Neural progenitor cell (in vitro differentiated cells): ENCODE results near the gene PPP1R37. TPM values are rescaled to one million over a fixed set of nuclear protein-coding genes. Genes with fewer than 3 reads are reported as not detected.

Experiments used
- DNase-seq: peaks from one replicate; pipeline ENCODE4 v3.0.0-alpha.2; 2016; ENCODE audit warnings: low spot score
- H2AFZ ChIP-seq: fragments of 200-600 bp; sonication (generic); replicated peaks from 2 replicates; pipeline ENCODE4 v1.6.1; 2016; ENCODE audit warnings: antibody characterized with exemption
- H3F3A ChIP-seq: fragments of 200-600 bp; sonication (generic); 2 replicates; pipeline ENCODE4 v1.6.1; 2016; ENCODE audit warnings: antibody characterized with exemption, low read depth
- H3K27ac ChIP-seq: fragments of 200-600 bp; sonication (generic); 2 replicates; pipeline ENCODE4 v1.5.1; 2016; ENCODE audit warnings: mild to moderate bottlenecking
- H3K27me3 ChIP-seq: fragments of 200-600 bp; sonication (generic); 2 replicates; pipeline ENCODE4 v1.6.1; 2016; ENCODE audit warnings: mild to moderate bottlenecking, moderate library complexity
- H3K36me3 ChIP-seq: fragments of 200-600 bp; sonication (generic); 2 replicates; pipeline ENCODE4 v1.5.1; 2016
- H3K4me1 ChIP-seq: fragments of 200-600 bp; sonication (generic); 2 replicates; pipeline ENCODE4 v1.6.1; 2016; ENCODE audit warnings: mixed run types
- H3K4me2 ChIP-seq: fragments of 200-600 bp; sonication (generic); 2 replicates; pipeline ENCODE4 v1.6.1; 2016
- H3K4me3 ChIP-seq: fragments of 200-600 bp; sonication (generic); 2 replicates; pipeline ENCODE4 v1.5.1; 2016
- H3K79me2 ChIP-seq: fragments of 200-600 bp; sonication (generic); 2 replicates; pipeline ENCODE4 v1.6.1; 2016; ENCODE audit warnings: low read depth
- H3K9ac ChIP-seq: fragments of 200-600 bp; sonication (generic); 2 replicates; pipeline ENCODE4 v1.6.1; 2016
- H3K9me3 ChIP-seq: fragments of 200-600 bp; sonication (generic); 2 replicates; pipeline ENCODE4 v1.5.1; 2016; ENCODE audit warnings: low read depth
- H4K20me1 ChIP-seq: fragments of 200-600 bp; sonication (generic); 2 replicates; pipeline ENCODE4 v1.6.1; 2016; ENCODE audit warnings: low read depth
- H3K27ac Mint-ChIP-seq: 3 replicates; pipeline ENCODE4 v1.8.0; 2021; ENCODE audit warnings: mixed read lengths
- H3K27me3 Mint-ChIP-seq: 2 replicates; pipeline ENCODE4 v1.8.0; 2022; ENCODE audit warnings: low read depth, mild to moderate bottlenecking, inconsistent platforms, moderate library complexity, mixed read lengths; ENCODE audit not compliant: insufficient read depth
- H3K36me3 Mint-ChIP-seq: 3 replicates; pipeline ENCODE4 v1.8.0; 2021; ENCODE audit warnings: mixed read lengths
- H3K4me1 Mint-ChIP-seq: 3 replicates; pipeline ENCODE4 v1.8.0; 2021; ENCODE audit warnings: mixed read lengths
- H3K4me3 Mint-ChIP-seq: 3 replicates; pipeline ENCODE4 v1.8.0; 2021; ENCODE audit warnings: mild to moderate bottlenecking, moderate library complexity, mixed read lengths
- H3K9me3 Mint-ChIP-seq: 3 replicates; pipeline ENCODE4 v1.8.0; 2020; ENCODE audit warnings: mixed read lengths
- EZH2 ChIP-seq: fragments of 200-600 bp; sonication (generic); IDR thresholded peaks from 2 replicates; pipeline ENCODE4 v1.6.1; 2017; ENCODE audit warnings: antibody characterized with exemption, mild to moderate bottlenecking, moderate library complexity
- EZH2phosphoT487 ChIP-seq: fragments of 200-600 bp; sonication (generic); IDR thresholded peaks from 2 replicates; pipeline ENCODE4 v1.6.1; 2017; ENCODE audit warnings: antibody characterized with exemption
- total RNA-seq: library from RNA; depleted of rRNA; stranded (reverse); fragments of >200 nt; gene quantifications from 2 replicates; pipeline ENCODE4 v1.2.3, GENCODE V29; 2015; ENCODE audit warnings: low replicate concordance
- TF ChIP-seq, protein P1 (sequence below): fragments of 200-600 bp; sonication (generic); IDR thresholded peaks from 2 replicates; pipeline ENCODE4 v1.5.1; 2017; ENCODE audit warnings: antibody characterized with exemption, mild to moderate bottlenecking

Gene PPP1R37
- total RNA-seq, 1 donor from 2014 or later = 8.1 TPM

DNA sequence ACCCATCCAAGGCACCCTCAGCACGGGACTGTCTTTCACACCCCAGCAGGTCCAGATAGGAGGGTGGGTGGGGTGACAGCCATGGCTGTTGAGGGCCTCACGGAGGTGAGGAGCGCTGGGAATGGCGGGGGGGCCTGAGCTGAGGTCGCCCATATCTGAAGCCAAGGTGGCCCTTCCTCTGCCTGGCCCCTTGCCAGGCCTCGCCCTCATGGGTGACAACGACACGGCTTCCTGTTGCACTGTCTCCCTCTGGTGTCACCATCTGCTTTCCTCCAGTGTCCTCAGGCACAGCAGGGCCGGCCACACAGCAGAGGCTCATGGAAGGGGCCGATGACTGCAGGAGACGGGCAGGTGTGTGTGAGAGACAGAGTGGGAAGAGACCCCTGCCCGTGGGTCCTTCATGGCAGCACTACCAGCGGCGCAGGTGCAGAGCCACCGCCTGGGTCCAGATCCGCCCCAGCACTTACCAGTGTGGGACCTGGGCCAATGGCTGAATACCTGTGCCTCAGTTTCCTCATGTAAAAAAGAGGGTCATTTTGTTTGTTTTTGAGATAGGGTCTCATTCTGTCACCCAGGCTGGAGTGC, 75.9 kb downstream of the PPP1R37 start:
- Mint-ChIP-seq H3K27me3 (peaks cover 2% of the 10 kb centered on the region), H3K27ac (no peak overlapping the region), H3K4me3 (no peak overlapping the region), H3K4me1 (peaks cover 13% of the 10 kb centered on the region), H3K9me3 (no peaks in the 10 kb centered on the region), H3K36me3 (no peaks in the 10 kb centered on the region)
- H2AFZ ChIP-seq = no peak overlapping the region
- TF ChIP-seq EZH2 = no peak
- no peak for TF ChIP-seq EZH2phosphoT487
- TF ChIP-seq, protein P1, sequence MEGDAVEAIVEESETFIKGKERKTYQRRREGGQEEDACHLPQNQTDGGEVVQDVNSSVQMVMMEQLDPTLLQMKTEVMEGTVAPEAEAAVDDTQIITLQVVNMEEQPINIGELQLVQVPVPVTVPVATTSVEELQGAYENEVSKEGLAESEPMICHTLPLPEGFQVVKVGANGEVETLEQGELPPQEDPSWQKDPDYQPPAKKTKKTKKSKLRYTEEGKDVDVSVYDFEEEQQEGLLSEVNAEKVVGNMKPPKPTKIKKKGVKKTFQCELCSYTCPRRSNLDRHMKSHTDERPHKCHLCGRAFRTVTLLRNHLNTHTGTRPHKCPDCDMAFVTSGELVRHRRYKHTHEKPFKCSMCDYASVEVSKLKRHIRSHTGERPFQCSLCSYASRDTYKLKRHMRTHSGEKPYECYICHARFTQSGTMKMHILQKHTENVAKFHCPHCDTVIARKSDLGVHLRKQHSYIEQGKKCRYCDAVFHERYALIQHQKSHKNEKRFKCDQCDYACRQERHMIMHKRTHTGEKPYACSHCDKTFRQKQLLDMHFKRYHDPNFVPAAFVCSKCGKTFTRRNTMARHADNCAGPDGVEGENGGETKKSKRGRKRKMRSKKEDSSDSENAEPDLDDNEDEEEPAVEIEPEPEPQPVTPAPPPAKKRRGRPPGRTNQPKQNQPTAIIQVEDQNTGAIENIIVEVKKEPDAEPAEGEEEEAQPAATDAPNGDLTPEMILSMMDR = no peak
- H3K4me2 ChIP-seq = no peak overlapping the region
- no peaks in the 10 kb centered on the region for H3K9me3 ChIP-seq
- H3K79me2 ChIP-seq = no peaks in the 10 kb centered on the region
- no peaks in the 10 kb centered on the region for H3F3A ChIP-seq
- no peaks in the 10 kb centered on the region for H3K4me1 ChIP-seq
- H3K36me3 ChIP-seq = no peaks in the 10 kb centered on the region
- H3K4me3 ChIP-seq = no peak overlapping the region
- H3K27me3 ChIP-seq = no peaks in the 10 kb centered on the region
- H3K27ac ChIP-seq = no peak overlapping the region
- H4K20me1 ChIP-seq = peaks cover 32% of the 10 kb centered on the region
- DNase-seq = no peak
- H3K9ac ChIP-seq = no peak overlapping the region

DNA sequence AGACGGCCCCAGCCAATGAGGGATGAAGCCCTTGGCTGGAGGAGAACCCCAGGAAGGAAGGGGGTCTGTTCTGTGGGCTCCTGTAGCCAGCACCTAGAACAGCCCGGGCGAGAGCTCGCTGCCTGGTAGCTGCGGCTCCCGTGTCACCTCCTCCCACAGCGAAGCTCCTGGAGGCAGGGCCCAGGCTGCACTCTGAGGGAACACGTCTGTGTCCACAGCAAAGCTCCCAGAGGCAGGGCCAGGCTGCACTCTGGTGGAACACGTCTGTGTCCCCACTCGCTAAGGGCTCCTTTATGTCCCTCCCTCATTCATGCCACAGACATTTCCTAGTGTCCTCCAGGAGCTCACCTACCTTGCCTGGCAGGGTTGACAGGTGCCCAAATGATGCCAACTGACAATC, 76.6 kb downstream of the PPP1R37 start:
- no peak overlapping the region for H2AFZ ChIP-seq
- H3K4me1 ChIP-seq = no peaks in the 10 kb centered on the region
- no peaks in the 10 kb centered on the region for H3K9me3 Mint-ChIP-seq

DNA sequence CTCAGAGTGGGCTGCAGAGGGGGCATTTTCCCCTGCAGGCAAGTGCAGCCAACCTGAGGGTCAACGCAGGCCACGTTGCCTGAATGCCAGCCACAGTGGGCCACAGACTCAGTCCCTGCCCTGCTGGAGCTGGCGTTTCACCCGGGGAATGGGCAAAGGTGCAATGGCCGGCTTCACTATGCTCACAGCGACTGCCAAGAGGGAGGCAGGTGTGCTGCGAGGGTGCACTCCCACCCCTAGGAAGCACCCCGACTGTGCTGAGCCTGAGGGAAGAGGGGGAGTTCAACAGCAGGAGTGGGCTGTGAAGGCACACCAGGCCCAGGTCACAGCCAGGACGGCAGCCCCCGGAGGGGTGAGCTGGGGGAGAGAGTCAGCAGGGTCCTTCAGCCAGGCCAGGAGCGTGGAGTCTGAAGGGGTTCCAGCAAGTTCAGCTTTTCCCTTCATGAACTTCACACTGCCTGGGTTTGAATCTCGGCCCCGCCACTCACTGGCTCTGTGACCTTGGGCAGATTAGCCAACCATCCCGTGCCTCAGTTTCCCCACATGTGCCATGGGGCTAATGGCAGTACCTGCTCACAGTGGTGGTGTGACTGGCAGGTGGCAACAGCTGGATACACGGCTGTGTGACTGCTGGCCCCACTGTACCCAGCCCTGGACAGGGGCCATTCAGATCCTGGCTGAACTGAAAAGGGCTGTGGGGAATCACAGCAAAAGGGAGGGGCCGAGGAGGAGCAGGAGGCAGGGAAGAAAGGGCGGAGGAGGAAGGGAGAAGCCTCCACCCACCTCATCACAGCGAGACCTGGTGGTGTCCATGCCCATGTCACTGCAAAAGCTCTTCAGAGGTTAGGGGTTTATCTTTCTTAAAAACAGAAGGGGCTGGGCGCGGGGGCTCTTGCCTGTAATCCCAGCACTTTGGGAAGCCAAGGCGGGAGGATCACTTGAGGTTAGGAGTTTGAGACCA, 77.4 kb downstream of the PPP1R37 start:
- Histone ChIP-seq H3K27ac (no peak overlapping the region), H3K4me2 (no peak overlapping the region), H3K4me1 (no peaks in the 10 kb centered on the region), H3K9me3 (no peaks in the 10 kb centered on the region), H3K79me2 (no peaks in the 10 kb centered on the region), H4K20me1 (peaks cover 32% of the 10 kb centered on the region), H3K9ac (no peak overlapping the region), H3K27me3 (no peaks in the 10 kb centered on the region), H3F3A (no peaks in the 10 kb centered on the region), H2AFZ (no peak overlapping the region), H3K36me3 (no peaks in the 10 kb centered on the region), H3K4me3 (no peak overlapping the region)
- no peaks in the 10 kb centered on the region for H3K9me3 Mint-ChIP-seq
- H3K4me1 Mint-ChIP-seq = peaks cover 12% of the 10 kb centered on the region
- DNase-seq = no peak
- peaks cover 2% of the 10 kb centered on the region for H3K27me3 Mint-ChIP-seq
- H3K36me3 Mint-ChIP-seq = no peaks in the 10 kb centered on the region
- no peak overlapping the region for H3K27ac Mint-ChIP-seq
- no peak overlapping the region for H3K4me3 Mint-ChIP-seq
- no peak for TF ChIP-seq EZH2
- TF ChIP-seq, protein P1 = no peak
- no peak for TF ChIP-seq EZH2phosphoT487

More for the DNA sequence above, 76.6 kb downstream of the PPP1R37 start:
- Histone ChIP-seq H3K27me3 (no peaks in the 10 kb centered on the region), H3K9me3 (no peaks in the 10 kb centered on the region), H3K79me2 (no peaks in the 10 kb centered on the region), H3K4me2 (no peak overlapping the region), H3K4me3 (no peak overlapping the region), H3K36me3 (no peaks in the 10 kb centered on the region), H4K20me1 (peaks cover 32% of the 10 kb centered on the region), H3F3A (no peaks in the 10 kb centered on the region), H3K27ac (no peak overlapping the region), H3K9ac (no peak overlapping the region)
- no peak for TF ChIP-seq EZH2phosphoT487
- TF ChIP-seq, protein P1 = no peak
- no peak for TF ChIP-seq EZH2
- Mint-ChIP-seq H3K4me1 (peaks cover 13% of the 10 kb centered on the region), H3K27me3 (peaks cover 2% of the 10 kb centered on the region), H3K27ac (no peak overlapping the region), H3K36me3 (no peaks in the 10 kb centered on the region), H3K4me3 (no peak overlapping the region)
- DNase-seq = no peak
